NCI-H2196 (cell line): ENCODE measurements around the gene TMEM218.

Experiments used
- DNase-seq: peaks from one replicate; lab custom pipeline; 2025; ENCODE audit not compliant: unreplicated experiment; lab: John Stamatoyannopoulos, UW

Gene TMEM218

DNA sequence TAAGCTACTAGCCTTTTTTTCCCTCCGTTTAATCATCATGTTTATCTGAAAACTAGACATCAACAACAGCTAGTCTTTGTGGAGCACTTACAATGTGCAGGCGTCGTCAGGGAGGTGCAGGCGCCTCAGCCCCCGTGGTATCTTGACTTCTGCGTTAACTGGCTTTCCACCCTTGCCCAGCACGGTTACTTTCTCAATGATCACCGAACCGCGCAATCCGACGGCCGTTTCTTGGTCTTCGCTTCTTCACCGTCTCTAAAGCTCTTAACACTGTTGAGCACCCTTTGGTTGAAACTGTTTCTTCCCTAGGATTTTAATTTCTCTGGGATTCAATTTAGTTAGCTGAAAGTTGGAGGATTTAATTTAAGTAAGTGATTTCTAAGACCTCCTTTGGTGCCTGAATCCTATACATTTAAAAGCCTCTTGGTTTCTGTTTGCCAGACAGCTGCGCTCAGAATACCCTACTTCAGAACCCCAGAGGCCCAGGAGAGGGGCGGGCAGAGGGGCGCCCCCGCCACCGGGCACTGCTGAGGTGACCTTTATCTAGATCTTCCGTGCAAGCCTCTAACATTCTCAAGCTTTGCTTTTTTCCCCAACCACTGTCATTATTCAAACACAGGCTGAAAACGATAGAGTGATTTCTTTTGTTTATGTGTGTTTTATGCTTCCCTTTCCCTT, 18.0 kb upstream of the TMEM218 start:
- no peak for DNase-seq

DNA sequence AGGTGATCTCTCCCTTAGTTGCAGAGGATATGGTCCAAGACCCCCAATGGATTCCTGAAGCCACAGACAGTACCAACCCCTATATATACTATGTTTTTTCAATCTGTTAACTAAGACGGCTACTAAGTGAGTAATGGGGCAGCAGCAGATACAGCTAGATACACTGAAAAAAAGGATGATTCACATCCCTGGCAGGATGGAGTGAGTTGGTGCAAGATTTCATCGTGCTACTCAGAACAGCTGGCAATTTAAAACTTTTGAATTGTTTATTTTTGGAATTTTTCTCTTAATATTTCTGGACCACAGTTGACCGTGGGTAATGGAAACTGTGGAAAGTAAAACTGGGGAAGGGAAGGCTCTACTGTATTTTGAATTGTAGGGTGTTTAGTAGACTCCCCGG, 17.0 kb upstream of the TMEM218 start:
- DNase-seq, result no peak

- no peak for DNase-seq
Observed at GRCh38 chr11:125124618-125124992, 13.2 kb upstream of the TMEM218 start.

- no peak for DNase-seq
Observed at GRCh38 chr11:125123947-125124617, 12.7 kb upstream of the TMEM218 start.

- DNase-seq, result no peak
Observed at GRCh38 chr11:125123194-125123946, 11.9 kb upstream of the TMEM218 start.

DNA sequence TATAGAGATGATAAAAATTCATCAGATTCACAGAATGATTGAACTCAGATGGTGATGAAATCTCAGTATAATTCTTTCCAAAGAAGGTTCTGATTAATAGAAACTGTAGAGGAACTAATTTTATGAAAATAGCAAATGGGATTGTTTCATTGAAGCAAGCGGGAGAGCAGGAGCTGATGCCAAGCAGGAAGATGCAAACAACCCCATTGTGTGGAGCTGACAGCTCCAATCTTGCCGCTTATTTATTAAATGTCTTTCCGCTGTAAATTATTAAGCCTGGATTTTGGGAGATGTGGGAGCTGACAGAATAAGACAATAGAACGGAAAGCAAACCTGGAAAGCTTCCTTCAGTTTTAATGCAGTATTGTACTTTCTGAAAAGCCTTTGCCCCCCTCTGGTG, 6.0 kb upstream of the TMEM218 start:
- DNase-seq, result no peak

GRCh38 chr11:125114518-125114917, 3.1 kb upstream of the TMEM218 start:
- DNase-seq, result no peak

GRCh38 chr11:125112208-125112604, 780 bp upstream of the TMEM218 start:
- no peak for DNase-seq

- no peak for DNase-seq
Observed at GRCh38 chr11:125111001-125111342, 454 bp downstream of the TMEM218 start.

DNA sequence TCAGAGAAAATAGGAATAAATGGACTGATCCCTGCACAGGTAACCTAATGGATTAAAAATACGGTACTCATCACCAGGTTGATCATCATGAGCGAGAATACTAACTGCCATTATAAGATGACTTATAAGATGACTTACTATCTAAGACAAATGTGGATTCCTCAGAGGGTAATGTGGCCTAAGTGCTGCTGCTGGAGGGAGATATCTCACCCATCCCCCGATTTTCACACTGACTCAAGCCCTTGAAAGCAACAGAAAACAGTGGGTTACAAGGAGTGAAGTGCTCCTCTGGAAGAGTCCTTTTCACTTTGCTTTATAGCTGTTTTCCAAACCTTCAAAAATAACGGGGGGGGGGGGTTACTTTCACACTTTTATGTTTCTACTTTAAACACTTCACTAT, 920 bp downstream of the TMEM218 start:
- DNase-seq, result no peak

DNA sequence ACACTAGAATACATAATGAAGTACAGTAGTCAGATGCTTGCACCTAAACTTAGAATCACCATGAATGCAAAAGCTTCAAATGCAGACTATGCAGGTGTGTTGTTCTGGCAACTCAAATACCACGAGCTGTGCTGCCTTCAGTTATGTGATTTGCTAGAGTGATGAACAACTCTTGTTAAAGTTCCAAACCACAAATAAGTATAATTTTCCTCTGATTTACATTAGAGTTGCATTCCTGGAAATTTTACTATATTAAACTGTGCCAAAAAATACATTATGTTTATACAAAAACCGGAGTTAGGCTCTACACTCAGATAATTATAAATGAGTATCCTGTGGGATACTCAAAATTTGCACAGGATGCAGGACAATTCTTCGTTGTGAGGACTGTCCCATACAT, 3.0 kb downstream of the TMEM218 start:
- DNase-seq, result no peak

DNA sequence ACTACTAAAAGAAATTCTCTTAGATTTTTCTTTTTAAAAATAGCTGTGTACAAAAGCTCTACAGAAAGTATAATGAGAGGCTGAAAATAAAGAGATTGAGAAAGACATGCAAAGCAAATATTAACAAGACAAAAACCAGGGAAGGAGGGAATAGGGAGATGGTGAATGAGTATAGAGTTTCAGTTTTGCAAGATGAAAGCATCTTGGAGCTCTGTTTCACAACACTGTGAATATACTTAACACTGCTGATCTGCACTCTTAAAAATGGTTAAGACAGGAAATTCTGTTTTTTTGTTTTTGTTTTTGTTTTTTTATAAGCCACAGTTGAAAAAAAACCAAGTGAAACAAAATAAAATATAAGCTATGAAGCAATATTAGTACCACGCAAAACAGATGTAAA, 5.5 kb downstream of the TMEM218 start:
- no peak for DNase-seq

GRCh38 chr11:125102510-125102909, 8.9 kb downstream of the TMEM218 start:
- no peak for DNase-seq

- DNase-seq, result no peak
Observed at GRCh38 chr11:125102025-125102424, 9.4 kb downstream of the TMEM218 start.

DNA sequence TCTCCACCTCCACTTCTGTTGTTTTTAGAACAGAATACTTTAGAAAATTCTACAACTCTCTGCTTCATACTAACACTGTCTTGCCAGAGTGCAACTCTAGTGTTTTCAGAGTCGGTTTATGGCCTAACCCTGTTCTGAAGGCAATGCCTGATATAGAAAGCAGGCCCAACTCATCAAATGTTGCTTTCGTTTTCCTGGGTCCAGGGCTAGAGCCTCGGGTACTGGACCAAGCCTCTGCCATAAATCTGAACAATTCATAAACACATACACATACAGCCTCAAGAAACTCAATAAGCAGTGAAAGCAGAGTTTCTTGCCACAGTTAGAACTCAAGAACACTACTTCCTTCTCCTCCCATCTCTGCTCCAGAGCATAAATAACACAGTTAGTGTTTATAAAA, 9.8 kb downstream of the TMEM218 start:
- DNase-seq, result no peak

DNA sequence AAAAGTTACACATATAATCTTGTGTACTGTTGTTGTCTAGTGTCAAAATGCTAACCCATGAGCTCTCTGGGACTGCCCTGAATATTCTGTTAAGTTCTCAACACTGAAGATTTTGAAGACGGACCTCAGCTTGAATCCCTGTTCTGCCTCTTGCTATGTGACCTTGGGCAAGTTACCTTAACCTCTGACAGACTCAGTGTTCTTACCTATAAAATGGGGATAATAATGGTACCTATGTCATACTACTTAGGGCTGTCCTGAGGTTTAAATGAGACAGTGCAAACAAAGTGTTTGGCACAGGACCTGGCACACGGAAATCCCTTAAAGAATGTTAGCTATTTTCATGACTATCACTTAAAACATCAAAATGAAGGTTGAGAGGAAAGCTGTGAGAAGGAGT, 11.3 kb downstream of the TMEM218 start:
- no peak for DNase-seq

DNA sequence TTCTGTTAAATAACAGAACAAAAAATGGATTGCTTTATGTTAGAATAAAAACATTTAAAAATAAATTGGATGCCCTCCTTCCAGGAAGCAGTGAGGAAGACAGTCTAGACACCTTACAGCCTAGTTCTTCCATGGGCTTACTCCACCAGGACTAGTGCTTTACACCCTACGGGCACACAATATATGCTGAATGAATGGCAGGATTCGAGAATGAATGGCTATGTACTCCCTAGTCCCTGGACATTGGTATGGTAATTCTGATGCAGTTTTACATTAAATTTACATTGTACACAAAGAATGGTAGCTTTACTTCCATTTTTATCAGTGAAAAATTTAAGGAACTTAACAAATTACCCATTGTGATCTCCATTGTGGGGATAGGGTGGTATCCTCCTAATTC, 16.7 kb downstream of the TMEM218 start:
- no peak for DNase-seq

DNA sequence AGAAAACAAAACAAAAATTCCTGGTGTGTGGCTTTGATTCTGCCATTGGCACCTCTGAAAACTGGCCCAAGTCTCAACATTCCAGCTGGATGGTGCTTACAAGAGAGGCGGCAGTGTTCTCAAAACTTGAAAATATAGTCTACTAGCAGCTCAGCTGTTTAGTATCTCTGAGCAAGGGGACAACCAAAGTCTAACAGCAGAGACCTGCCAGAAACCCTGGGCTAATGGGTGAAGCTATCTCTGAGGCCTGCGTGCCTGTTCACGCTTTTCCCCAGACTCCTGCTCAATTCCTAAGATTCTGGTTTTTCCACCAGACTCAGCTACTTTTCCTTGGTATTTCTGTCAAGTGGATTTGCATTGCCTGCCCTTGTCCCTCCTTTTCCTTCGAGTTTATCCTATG, 17.9 kb downstream of the TMEM218 start:
- no peak for DNase-seq

GRCh38 chr11:125092669-125093068, 18.8 kb downstream of the TMEM218 start:
- no peak for DNase-seq

DNA sequence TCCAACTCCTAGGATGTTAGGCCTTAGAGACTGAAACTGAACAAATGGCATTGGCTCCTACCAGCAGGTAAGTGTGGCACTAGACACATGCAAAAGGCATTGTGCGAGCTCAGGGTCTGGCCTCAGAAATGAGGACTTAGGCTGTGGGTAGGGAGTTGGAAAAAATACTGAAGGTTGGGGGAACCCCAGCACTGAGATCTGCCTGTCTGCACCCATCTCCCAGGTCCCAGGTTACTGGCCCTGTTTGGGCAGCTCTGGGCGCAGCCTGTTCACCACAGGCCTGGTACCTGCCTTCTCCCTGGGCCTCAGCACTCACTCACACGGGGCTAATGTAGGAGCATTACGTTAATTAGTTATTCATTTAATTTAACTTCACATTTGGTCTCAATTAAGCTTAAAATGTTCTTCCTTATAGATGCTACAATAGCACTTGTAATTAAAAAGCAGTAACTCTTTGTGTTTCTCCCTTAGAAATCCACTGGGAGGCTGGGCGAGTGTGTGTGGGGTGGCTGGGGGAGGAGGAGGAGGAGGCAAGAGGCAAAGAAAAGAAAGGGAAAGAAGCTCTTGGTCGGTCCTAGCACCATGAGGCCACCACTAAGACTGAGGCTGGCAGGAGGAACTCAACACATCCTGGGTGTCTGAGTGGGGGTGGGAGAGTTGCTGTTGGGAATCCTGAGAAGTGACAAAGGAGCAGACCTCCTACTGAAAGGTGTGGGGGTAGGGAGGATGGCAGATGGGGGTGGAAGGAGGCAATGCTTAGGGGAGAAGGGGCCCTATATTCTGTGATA, 19.4 kb downstream of the TMEM218 start:
- no peak for DNase-seq

DNA sequence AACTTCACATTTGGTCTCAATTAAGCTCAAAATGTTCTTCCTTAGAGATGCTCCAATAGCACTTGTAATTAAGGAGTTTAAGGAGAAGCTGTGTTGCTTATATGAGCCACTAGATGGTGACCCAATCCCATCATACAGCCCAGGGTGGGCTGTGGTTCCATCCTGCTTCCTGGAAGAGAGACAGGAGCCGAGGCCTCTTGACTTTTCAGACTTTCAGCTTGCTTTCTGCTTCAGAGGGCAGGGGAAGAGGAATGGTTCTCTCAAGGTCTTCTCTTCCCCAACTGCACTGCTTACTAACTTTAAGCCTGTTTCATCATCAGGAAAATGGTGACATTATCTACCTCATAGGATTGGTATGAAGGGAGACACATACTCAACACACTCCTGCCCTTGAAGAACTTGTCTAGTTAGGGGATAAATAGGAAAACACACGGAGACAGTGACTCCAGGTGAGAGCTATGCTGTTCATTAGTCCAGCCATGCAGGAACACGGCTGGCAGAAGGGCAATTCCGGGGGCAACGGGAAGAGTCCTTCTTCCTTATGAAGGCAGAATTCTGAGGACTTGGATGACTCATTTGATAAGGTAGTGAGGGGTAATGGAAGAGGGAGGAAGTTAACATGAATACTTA, 20.1 kb downstream of the TMEM218 start:
- DNase-seq, result peak; percentile 17
